ENCODE data around the gene CFAP299. TPM values are rescaled to one million over a fixed set of nuclear protein-coding genes. Genes with fewer than 3 reads are reported as not detected.
A peak's percentile ranks its signal among the peaks of the same experiment; 100 is the strongest.

Gene CFAP299
- total and polyA plus RNA-seq, 3 experiments from 2014 or later = not detected

- H3K27ac Mint-ChIP-seq = no peak overlapping the region
- Histone ChIP-seq H3K27ac (ENCODE audit: low read depth, low read length) (no peak overlapping the region), H3K4me1 (ENCODE audit: insufficient read depth, low read length) (no peaks in the 10 kb centered on the region), H3K4me3 (ENCODE audit: low read length) (no peak overlapping the region), H3K36me3 (ENCODE audit: insufficient read depth, low read length) (no peaks in the 10 kb centered on the region), H3K27me3 (ENCODE audit: insufficient read depth, low read length, poor library complexity, severe bottlenecking) (no peaks in the 10 kb centered on the region), H3K9me3 (ENCODE audit: low read length) (no peaks in the 10 kb centered on the region)
- no peaks in the 10 kb centered on the region for H3K36me3 Mint-ChIP-seq
- ChIA-PET CTCF (no interaction called here), POLR2A (no interaction called here)
- DNase-seq = no peak
- peaks cover 0 to 8% of the 10 kb centered on the region in 2 donors for H3K27me3 Mint-ChIP-seq
- H3K4me3 Mint-ChIP-seq = no peak overlapping the region
- no peaks in the 10 kb centered on the region for H3K4me1 Mint-ChIP-seq
- no peaks in the 10 kb centered on the region for H3K9me3 Mint-ChIP-seq
Measured at GRCh38 chr4:80809039-80809729, 473.7 kb downstream of the CFAP299 start.

GRCh38 chr4:80811406-80811805, 475.9 kb downstream of the CFAP299 start:
- H3K4me1 ChIP-seq (ENCODE audit: insufficient read depth, low read length) = no peaks in the 10 kb centered on the region
- H3K36me3 ChIP-seq (ENCODE audit: insufficient read depth, low read length) = no peaks in the 10 kb centered on the region
- no peak overlapping the region for H3K4me3 ChIP-seq (ENCODE audit: low read length)
- no peak for DNase-seq
- Mint-ChIP-seq H3K27me3 (peaks cover 0 to 8% of the 10 kb centered on the region in 2 donors), H3K36me3 (no peaks in the 10 kb centered on the region), H3K4me3 (no peak overlapping the region), H3K9me3 (no peaks in the 10 kb centered on the region), H3K4me1 (no peaks in the 10 kb centered on the region), H3K27ac (no peak overlapping the region)
- H3K27me3 ChIP-seq (ENCODE audit: insufficient read depth, low read length, poor library complexity, severe bottlenecking) = no peaks in the 10 kb centered on the region
- H3K27ac ChIP-seq (ENCODE audit: low read depth, low read length) = no peak overlapping the region
- ChIA-PET POLR2A (no interaction called here), CTCF (no interaction called here)
- H3K9me3 ChIP-seq (ENCODE audit: low read length) = no peaks in the 10 kb centered on the region

DNA sequence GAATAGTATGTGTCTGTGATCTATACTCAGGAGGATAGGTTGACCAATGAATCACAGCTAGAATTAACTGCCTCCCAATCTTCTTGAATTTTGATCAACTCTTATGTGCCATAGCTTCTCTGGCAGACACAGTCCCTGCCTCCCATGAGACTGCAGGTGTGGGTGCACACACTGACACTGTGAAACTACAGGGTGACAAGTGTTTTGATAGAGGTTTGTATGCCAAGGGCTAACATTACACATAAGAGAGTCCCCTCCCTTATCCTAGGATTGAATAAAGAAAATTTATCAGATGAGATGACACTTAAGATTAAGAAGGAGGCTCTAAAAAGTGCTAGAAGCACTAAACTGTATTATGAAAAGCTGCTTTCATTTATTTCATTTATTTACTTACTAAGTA, 476.6 kb downstream of the CFAP299 start:
- no peak for DNase-seq

GRCh38 chr4:80814266-80814665, 478.7 kb downstream of the CFAP299 start:
- H3K27ac Mint-ChIP-seq = no peak overlapping the region
- H3K4me3 Mint-ChIP-seq = no peak overlapping the region
- CTCF ChIA-PET = no interaction called here
- no peak for DNase-seq
- Histone ChIP-seq H3K4me1 (ENCODE audit: insufficient read depth, low read length) (no peaks in the 10 kb centered on the region), H3K4me3 (ENCODE audit: low read length) (no peak overlapping the region), H3K9me3 (ENCODE audit: low read length) (no peaks in the 10 kb centered on the region), H3K36me3 (ENCODE audit: insufficient read depth, low read length) (no peaks in the 10 kb centered on the region), H3K27me3 (ENCODE audit: insufficient read depth, low read length, poor library complexity, severe bottlenecking) (no peaks in the 10 kb centered on the region), H3K27ac (ENCODE audit: low read depth, low read length) (no peak overlapping the region)
- H3K4me1 Mint-ChIP-seq = no peaks in the 10 kb centered on the region
- H3K36me3 Mint-ChIP-seq = no peaks in the 10 kb centered on the region
- POLR2A ChIA-PET = interaction anchor here (0.6 kb wide), 1 partner anchor 395 kb away, joined by 4 read pairs; no protein-coding TSS in a partner anchor
- H3K9me3 Mint-ChIP-seq = no peaks in the 10 kb centered on the region
- H3K27me3 Mint-ChIP-seq = peaks cover 0 to 8% of the 10 kb centered on the region in 2 donors

More for the DNA sequence above, 476.6 kb downstream of the CFAP299 start:
- H3K36me3 Mint-ChIP-seq = no peaks in the 10 kb centered on the region
- peaks cover 0 to 8% of the 10 kb centered on the region in 2 donors for H3K27me3 Mint-ChIP-seq
- H3K27ac ChIP-seq (ENCODE audit: low read depth, low read length) = no peak overlapping the region
- POLR2A ChIA-PET = no interaction called here
- CTCF ChIA-PET = no interaction called here
- no peaks in the 10 kb centered on the region for H3K4me1 Mint-ChIP-seq
- peak overlapping the region in 1 of 8 donors; percentile 41 for H3K27ac Mint-ChIP-seq
- no peak overlapping the region for H3K4me3 Mint-ChIP-seq
- H3K4me3 ChIP-seq (ENCODE audit: low read length) = no peak overlapping the region
- H3K9me3 Mint-ChIP-seq = no peaks in the 10 kb centered on the region
- no peaks in the 10 kb centered on the region for H3K27me3 ChIP-seq (ENCODE audit: insufficient read depth, low read length, poor library complexity, severe bottlenecking)
- no peaks in the 10 kb centered on the region for H3K9me3 ChIP-seq (ENCODE audit: low read length)
- no peaks in the 10 kb centered on the region for H3K36me3 ChIP-seq (ENCODE audit: insufficient read depth, low read length)
- H3K4me1 ChIP-seq (ENCODE audit: insufficient read depth, low read length) = no peaks in the 10 kb centered on the region

GRCh38 chr4:80831383-80832361, 496.1 kb downstream of the CFAP299 start:
- CTCF ChIA-PET = no interaction called here
- H3K4me3 ChIP-seq (ENCODE audit: low read length) = no peak overlapping the region
- Mint-ChIP-seq H3K4me1 (no peaks in the 10 kb centered on the region), H3K9me3 (no peaks in the 10 kb centered on the region), H3K27ac (no peak overlapping the region), H3K27me3 (no peaks in the 10 kb centered on the region), H3K4me3 (no peak overlapping the region), H3K36me3 (no peaks in the 10 kb centered on the region)
- DNase-seq = no peak
- POLR2A ChIA-PET = interaction anchor here (0.5 kb wide), 1 partner anchor 270 kb away, joined by 4 read pairs; no protein-coding TSS in a partner anchor
- H3K27me3 ChIP-seq (ENCODE audit: insufficient read depth, low read length, poor library complexity, severe bottlenecking) = no peaks in the 10 kb centered on the region
- H3K27ac ChIP-seq (ENCODE audit: low read depth, low read length) = no peak overlapping the region
- H3K36me3 ChIP-seq (ENCODE audit: insufficient read depth, low read length) = no peaks in the 10 kb centered on the region
- no peaks in the 10 kb centered on the region for H3K9me3 ChIP-seq (ENCODE audit: low read length)
- no peaks in the 10 kb centered on the region for H3K4me1 ChIP-seq (ENCODE audit: insufficient read depth, low read length)

DNA sequence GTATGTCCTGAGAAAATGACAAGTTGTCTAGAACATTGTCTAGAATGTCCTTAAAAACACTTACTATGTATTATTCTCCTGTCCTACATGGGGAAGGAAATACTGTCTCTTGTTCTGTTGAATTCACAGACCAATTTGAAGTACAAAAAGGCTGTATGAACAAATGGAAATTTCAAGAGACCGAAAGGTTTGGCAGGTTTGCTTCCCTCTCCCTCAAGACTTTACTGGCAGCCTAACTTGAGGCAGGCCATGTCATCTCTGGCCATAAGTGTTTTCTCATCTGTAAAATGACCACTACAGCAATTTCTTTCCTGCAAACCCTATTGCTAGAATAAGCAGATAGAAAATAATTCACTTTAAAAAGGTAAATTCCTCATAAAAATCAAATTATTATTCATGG, 503.8 kb downstream of the CFAP299 start:
- H3K4me3 Mint-ChIP-seq = no peak overlapping the region
- H3K4me1 ChIP-seq (ENCODE audit: insufficient read depth, low read length) = peaks cover 3% of the 10 kb centered on the region
- H3K4me3 ChIP-seq (ENCODE audit: low read length) = no peak overlapping the region
- H3K4me1 Mint-ChIP-seq = peaks cover 17 to 23% (median 22%) of the 10 kb centered on the region in 3 donors
- no peak overlapping the region for H3K27ac ChIP-seq (ENCODE audit: low read depth, low read length)
- H3K9me3 ChIP-seq (ENCODE audit: low read length) = no peaks in the 10 kb centered on the region
- H3K36me3 Mint-ChIP-seq = peaks cover 0 to 4% (median 0%) of the 10 kb centered on the region in 3 donors
- H3K9me3 Mint-ChIP-seq = peaks cover 0 to 4% (median 0%) of the 10 kb centered on the region in 5 donors
- ChIA-PET POLR2A (no interaction called here), CTCF (no interaction called here)
- H3K27me3 ChIP-seq (ENCODE audit: insufficient read depth, low read length, poor library complexity, severe bottlenecking) = no peaks in the 10 kb centered on the region
- no peaks in the 10 kb centered on the region for H3K36me3 ChIP-seq (ENCODE audit: insufficient read depth, low read length)
- H3K27me3 Mint-ChIP-seq = no peaks in the 10 kb centered on the region
- no peak overlapping the region for H3K27ac Mint-ChIP-seq
- no peak for DNase-seq

DNA sequence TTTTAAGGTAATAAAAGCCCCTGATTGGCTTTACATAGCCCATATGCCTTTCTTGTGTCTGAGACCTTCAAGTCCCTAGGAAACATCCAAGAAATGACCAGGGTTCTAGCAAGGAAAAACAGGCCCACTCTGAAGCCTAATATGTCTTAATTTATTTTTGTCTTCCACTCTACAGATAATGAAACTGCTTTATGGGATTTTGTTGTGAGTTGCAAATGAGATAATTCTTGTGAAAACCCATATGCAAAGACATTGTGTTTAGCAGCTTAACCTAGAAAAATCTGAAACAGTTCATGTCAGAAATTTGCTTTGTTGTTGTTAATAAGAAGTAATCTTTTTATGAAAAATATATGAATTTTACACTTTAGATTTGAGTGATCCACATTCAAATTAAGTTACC, 504.3 kb downstream of the CFAP299 start:
- ChIA-PET POLR2A (no interaction called here), CTCF (no interaction called here)
- H3K36me3 ChIP-seq (ENCODE audit: insufficient read depth, low read length) = no peaks in the 10 kb centered on the region
- no peaks in the 10 kb centered on the region for H3K9me3 ChIP-seq (ENCODE audit: low read length)
- Mint-ChIP-seq H3K4me1 (peaks cover 17 to 23% (median 22%) of the 10 kb centered on the region in 3 donors), H3K27ac (no peak overlapping the region), H3K9me3 (peaks cover 0 to 4% (median 0%) of the 10 kb centered on the region in 5 donors), H3K27me3 (no peaks in the 10 kb centered on the region), H3K36me3 (peaks cover 0 to 4% (median 0%) of the 10 kb centered on the region in 3 donors), H3K4me3 (no peak overlapping the region)
- H3K27me3 ChIP-seq (ENCODE audit: insufficient read depth, low read length, poor library complexity, severe bottlenecking) = no peaks in the 10 kb centered on the region
- no peak overlapping the region for H3K27ac ChIP-seq (ENCODE audit: low read depth, low read length)
- no peak for DNase-seq
- peaks cover 3% of the 10 kb centered on the region for H3K4me1 ChIP-seq (ENCODE audit: insufficient read depth, low read length)
- H3K4me3 ChIP-seq (ENCODE audit: low read length) = no peak overlapping the region

DNA sequence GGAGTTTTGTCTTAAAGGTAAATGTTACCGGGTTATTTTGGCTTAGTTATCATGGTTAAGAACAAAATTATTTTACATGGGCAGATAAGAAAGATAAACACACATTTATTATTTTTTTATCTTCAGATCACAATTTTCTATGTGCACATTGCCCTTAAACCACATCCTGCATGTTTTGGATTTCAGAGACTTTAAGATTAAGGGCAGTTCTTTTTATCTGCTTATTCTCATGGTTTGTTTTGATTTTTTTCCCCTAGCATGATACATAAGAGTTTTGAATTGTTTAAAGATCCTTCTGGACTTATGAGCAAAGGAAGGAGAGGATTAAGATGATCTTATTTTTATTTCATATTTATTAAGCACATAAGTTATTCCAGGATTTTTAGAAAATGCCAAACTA, 504.9 kb downstream of the CFAP299 start:
- peak in 1 of 5 donors; percentile 1 for DNase-seq
- Histone ChIP-seq H3K4me1 (ENCODE audit: insufficient read depth, low read length) (peaks cover 3% of the 10 kb centered on the region), H3K9me3 (ENCODE audit: low read length) (no peaks in the 10 kb centered on the region), H3K4me3 (ENCODE audit: low read length) (no peak overlapping the region), H3K27me3 (ENCODE audit: insufficient read depth, low read length, poor library complexity, severe bottlenecking) (no peaks in the 10 kb centered on the region), H3K36me3 (ENCODE audit: insufficient read depth, low read length) (no peaks in the 10 kb centered on the region), H3K27ac (ENCODE audit: low read depth, low read length) (no peak overlapping the region)
- Mint-ChIP-seq H3K36me3 (peaks cover 0 to 4% (median 0%) of the 10 kb centered on the region in 3 donors), H3K27ac (peak overlapping the region in 1 of 8 donors; percentile 12), H3K27me3 (no peaks in the 10 kb centered on the region), H3K4me3 (no peak overlapping the region), H3K4me1 (peaks cover 17 to 23% (median 22%) of the 10 kb centered on the region in 3 donors), H3K9me3 (peaks cover 0 to 5% (median 2%) of the 10 kb centered on the region in 5 donors)
- ChIA-PET POLR2A (interaction anchor here (0.5 kb wide), 1 partner anchor 824 kb away, joined by 3 read pairs; no protein-coding TSS in a partner anchor), CTCF (no interaction called here)

Data from CD8-positive, alpha-beta memory T cell (primary cell).